SH-SY5Y (cell line): ENCODE data around the gene COL9A2.

Experiments used
- GATA2 ChIP-seq: IDR thresholded peaks from 2 replicates; pipeline ENCODE4 v1.6.1; 2011; ENCODE audit warnings: mild to moderate bottlenecking, low read depth, low read length
- GATA3 ChIP-seq: IDR thresholded peaks from 2 replicates; pipeline ENCODE4 v1.6.1; 2011; ENCODE audit warnings: low read depth, mild to moderate bottlenecking, low read length, moderate library complexity

- TF ChIP-seq GATA2 (no peak), GATA3 (no peak)
These were observed 48.9 kb downstream of the COL9A2 start for GRCh38 chr1:40268211-40268610.
